ENCODE measurements around the gene IL9.

IL9 gene

DNA sequence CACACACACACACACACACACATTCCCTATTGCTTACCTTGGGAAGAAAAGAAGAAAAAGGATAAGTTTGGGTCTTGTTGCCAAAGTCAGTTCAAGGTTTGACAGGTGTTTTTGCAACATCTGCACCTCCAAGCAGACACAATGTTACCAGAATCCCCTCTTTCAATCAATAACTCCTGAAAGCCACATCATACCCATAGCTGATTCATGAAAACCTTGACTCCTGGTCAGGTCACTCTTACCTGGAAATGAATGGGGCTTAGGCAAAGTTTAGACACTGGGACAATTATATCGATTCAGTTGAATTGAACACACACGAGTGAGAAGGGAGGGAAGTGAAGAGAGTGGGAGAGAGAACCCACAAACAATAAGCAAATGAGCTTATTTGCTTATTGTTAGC is 27.0 kb downstream of the IL9 start:
- no peak overlapping the region for H2AFZ ChIP-seq (ENCODE audit: low read length)
- no peak overlapping the region for H3K9ac ChIP-seq (ENCODE audit: low read length)
- H3K4me3 ChIP-seq (ENCODE audit: low read length) = no peak overlapping the region
- H3K27me3 ChIP-seq (replicated peaks; ENCODE audit: insufficient read depth, low read length) = no peaks in the 10 kb centered on the region
- no peaks in the 10 kb centered on the region for H3F3A ChIP-seq (ENCODE audit: insufficient read depth, low read length)
- no peaks in the 10 kb centered on the region for H3K4me1 ChIP-seq (ENCODE audit: low read length)
- H3K9me3 ChIP-seq (replicated peaks; ENCODE audit: insufficient read depth, low read length) = no peaks in the 10 kb centered on the region
- no peak for TF ChIP-seq EZH2 (optimal IDR thresholded peaks at IDR 0.05; ENCODE audit: low read depth, low read length)
- TF ChIP-seq, protein P1, sequence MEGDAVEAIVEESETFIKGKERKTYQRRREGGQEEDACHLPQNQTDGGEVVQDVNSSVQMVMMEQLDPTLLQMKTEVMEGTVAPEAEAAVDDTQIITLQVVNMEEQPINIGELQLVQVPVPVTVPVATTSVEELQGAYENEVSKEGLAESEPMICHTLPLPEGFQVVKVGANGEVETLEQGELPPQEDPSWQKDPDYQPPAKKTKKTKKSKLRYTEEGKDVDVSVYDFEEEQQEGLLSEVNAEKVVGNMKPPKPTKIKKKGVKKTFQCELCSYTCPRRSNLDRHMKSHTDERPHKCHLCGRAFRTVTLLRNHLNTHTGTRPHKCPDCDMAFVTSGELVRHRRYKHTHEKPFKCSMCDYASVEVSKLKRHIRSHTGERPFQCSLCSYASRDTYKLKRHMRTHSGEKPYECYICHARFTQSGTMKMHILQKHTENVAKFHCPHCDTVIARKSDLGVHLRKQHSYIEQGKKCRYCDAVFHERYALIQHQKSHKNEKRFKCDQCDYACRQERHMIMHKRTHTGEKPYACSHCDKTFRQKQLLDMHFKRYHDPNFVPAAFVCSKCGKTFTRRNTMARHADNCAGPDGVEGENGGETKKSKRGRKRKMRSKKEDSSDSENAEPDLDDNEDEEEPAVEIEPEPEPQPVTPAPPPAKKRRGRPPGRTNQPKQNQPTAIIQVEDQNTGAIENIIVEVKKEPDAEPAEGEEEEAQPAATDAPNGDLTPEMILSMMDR (IDR thresholded peaks at IDR 0.05; ENCODE audit: low read length) = no peak
- H3K36me3 ChIP-seq (replicated peaks; ENCODE audit: insufficient read depth, low read length) = no peaks in the 10 kb centered on the region
- H3K27ac ChIP-seq (ENCODE audit: low read length) = no peak overlapping the region
- no peaks in the 10 kb centered on the region for H3K79me2 ChIP-seq (ENCODE audit: low read length)
- no peak for DNase-seq
- H4K20me1 ChIP-seq (ENCODE audit: insufficient read depth, low read length) = no peaks in the 10 kb centered on the region
- H3K4me2 ChIP-seq (ENCODE audit: low read depth, low read length) = no peak overlapping the region
- no peaks in the 10 kb centered on the region for H3K9me2 ChIP-seq (replicated peaks; ENCODE audit: insufficient read depth, low read length)

- Histone ChIP-seq H3K27me3 (replicated peaks; ENCODE audit: insufficient read depth, low read length) (no peaks in the 10 kb centered on the region), H3K4me3 (ENCODE audit: low read length) (no peak overlapping the region), H3K9me2 (replicated peaks; ENCODE audit: insufficient read depth, low read length) (no peaks in the 10 kb centered on the region), H4K20me1 (ENCODE audit: insufficient read depth, low read length) (no peaks in the 10 kb centered on the region), H3K9me3 (replicated peaks; ENCODE audit: insufficient read depth, low read length) (no peaks in the 10 kb centered on the region), H3K4me2 (ENCODE audit: low read depth, low read length) (no peak overlapping the region), H2AFZ (ENCODE audit: low read length) (no peak overlapping the region), H3K27ac (ENCODE audit: low read length) (no peak overlapping the region), H3K36me3 (replicated peaks; ENCODE audit: insufficient read depth, low read length) (no peaks in the 10 kb centered on the region), H3K79me2 (ENCODE audit: low read length) (no peaks in the 10 kb centered on the region), H3K4me1 (ENCODE audit: low read length) (no peaks in the 10 kb centered on the region), H3F3A (ENCODE audit: insufficient read depth, low read length) (no peaks in the 10 kb centered on the region), H3K9ac (ENCODE audit: low read length) (no peak overlapping the region)
- TF ChIP-seq EZH2phosphoT487 (IDR thresholded peaks at IDR 0.05; ENCODE audit: low read length) (no peak), EZH2 (optimal IDR thresholded peaks at IDR 0.05; ENCODE audit: low read depth, low read length) (no peak)
- TF ChIP-seq, protein P1 (IDR thresholded peaks at IDR 0.05; ENCODE audit: low read length) = no peak
- no peak for DNase-seq
Measured at GRCh38 chr5:135867599-135867998, 28.0 kb downstream of the IL9 start.

GRCh38 chr5:135866016-135866415 is 29.6 kb downstream of the IL9 start:
- Histone ChIP-seq H3K27ac (ENCODE audit: low read length) (no peak overlapping the region), H3K4me1 (ENCODE audit: low read length) (no peaks in the 10 kb centered on the region), H3K9me3 (replicated peaks; ENCODE audit: insufficient read depth, low read length) (no peaks in the 10 kb centered on the region), H3K4me2 (ENCODE audit: low read depth, low read length) (no peak overlapping the region), H2AFZ (ENCODE audit: low read length) (no peak overlapping the region), H3K4me3 (ENCODE audit: low read length) (no peak overlapping the region), H3K27me3 (replicated peaks; ENCODE audit: insufficient read depth, low read length) (no peaks in the 10 kb centered on the region), H4K20me1 (ENCODE audit: insufficient read depth, low read length) (no peaks in the 10 kb centered on the region), H3K9me2 (replicated peaks; ENCODE audit: insufficient read depth, low read length) (no peaks in the 10 kb centered on the region), H3K79me2 (ENCODE audit: low read length) (no peaks in the 10 kb centered on the region), H3K9ac (ENCODE audit: low read length) (no peak overlapping the region), H3K36me3 (replicated peaks; ENCODE audit: insufficient read depth, low read length) (no peaks in the 10 kb centered on the region), H3F3A (ENCODE audit: insufficient read depth, low read length) (no peaks in the 10 kb centered on the region)
- DNase-seq = no peak
- TF ChIP-seq, protein P1 (IDR thresholded peaks at IDR 0.05; ENCODE audit: low read length) = no peak
- no peak for TF ChIP-seq EZH2phosphoT487 (IDR thresholded peaks at IDR 0.05; ENCODE audit: low read length)
- TF ChIP-seq EZH2 (optimal IDR thresholded peaks at IDR 0.05; ENCODE audit: low read depth, low read length) = no peak

Data from MM.1S (cell line).